HG03103 (cell line): Measurements from ENCODE around the gene IKZF1.

ENCODE experiments used
- ATAC-seq: cut with Tn5 transposase; IDR thresholded peaks from one replicate; pipeline ENCODE4 v1.9.1; 2021; ENCODE audit warnings: low read depth; ENCODE audit not compliant: unreplicated experiment

IKZF1 gene

DNA sequence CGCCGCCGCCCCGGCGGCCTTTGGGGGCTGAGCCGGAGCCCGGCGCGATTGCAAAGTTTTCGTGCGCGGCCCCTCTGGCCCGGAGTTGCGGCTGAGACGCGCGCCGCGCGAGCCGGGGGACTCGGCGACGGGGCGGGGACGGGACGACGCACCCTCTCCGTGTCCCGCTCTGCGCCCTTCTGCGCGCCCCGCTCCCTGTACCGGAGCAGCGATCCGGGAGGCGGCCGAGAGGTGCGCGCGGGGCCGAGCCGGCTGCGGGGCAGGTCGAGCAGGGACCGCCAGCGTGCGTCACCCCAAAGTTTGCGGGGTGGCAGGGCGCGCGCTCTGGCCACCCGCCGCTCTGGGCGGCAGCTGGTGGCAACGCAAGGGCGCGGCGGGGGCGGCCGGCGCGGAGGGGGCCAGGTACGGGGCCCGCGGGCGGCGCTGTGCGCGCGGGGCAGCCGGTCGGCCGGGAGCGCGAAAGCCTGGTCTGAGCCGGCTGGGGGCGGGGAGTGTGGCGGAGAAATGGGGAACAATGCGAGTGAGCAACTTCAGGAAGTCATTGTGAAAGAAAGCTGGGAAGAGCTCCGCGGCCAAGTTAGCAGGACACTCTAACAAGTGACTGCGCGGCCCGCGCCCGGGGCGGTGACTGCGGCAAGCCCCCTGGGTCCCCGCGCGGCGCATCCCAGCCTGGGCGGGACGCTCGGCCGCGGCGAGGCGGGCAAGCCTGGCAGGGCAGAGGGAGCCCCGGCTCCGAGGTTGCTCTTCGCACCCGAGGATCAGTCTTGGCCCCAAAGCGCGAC lies at the start of gene IKZF1:
Gene IKZF1 (plus strand): TSS at position 588 of the 782 bp plus-strand sequence. CDS start 14,346 bp downstream, outside the sequence.
- ATAC-seq = peak; percentile 25

DNA sequence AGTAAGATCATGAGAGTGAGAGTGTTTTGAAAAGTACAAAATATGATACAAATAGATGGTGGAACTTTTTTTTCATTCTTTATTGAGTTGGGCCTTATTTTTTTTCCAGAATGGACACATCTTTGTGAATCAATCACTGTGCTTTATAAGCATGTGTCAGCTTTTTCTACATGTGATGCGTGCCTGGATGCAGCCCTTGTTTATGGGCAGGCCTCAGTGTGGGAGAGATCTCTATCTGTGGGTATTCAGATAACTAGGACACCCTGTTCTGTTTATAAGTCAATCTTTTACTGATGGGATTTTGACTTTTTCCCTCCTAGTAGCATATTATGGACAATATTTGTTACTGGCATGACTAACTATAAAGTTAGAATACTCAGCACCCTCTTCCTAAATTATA lies 42.9 kb upstream of the IKZF1 start:
- no peak for ATAC-seq

DNA sequence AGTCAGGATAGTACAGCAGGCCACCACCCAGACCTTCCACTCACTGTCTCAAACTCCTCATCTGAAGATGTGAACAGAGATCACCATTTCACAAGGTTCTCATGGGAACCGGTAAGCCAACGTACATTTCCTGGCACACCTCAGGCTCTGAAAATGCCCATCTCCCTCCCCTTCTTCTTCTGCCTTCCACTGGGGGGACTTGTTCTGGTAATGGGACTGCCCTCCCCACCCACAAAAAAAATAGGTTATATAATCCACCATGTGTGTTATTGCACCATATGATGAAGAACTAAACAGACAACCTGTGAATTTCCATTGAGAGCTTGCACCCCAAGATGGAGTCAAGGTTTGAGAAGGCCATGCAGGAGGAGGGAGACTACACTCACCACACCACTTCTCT lies 42.1 kb upstream of the IKZF1 start:
- ATAC-seq = peak; percentile 6

DNA sequence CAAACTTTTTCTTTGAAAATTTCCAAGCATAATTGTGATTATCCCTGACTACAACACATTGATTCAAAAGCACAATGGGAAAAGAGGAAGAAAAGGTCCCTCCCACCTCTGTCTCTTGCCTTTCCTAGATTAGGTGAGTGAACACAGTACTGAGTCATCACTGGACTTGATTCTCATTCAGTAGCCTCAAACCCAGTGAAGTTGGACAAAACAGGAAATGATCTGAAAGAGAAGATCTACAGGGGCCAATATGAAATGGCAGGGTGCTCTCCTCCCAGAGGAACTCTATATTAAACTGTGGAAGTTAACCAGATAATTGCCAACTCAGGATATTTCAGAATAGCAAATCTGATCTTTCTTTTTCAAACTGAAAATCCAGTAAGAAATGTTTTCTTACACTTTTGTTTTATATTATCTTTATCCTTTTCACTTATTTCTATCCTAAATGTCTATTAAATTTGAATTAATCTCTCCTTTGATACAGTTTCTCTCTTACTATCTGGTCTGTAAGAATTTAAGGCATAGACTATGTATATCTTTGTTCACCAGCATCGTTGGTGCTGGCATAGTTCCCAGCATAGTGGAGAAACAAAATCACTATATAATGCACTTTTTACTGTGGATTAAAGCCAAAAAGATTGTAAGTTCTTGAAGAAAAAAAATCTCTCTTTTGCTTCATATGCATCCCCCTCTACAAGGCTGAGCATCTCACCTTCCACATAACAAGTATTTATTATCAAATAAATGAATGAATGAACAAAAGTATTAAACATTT lies 41.4 kb upstream of the IKZF1 start:
- peak; percentile 51 for ATAC-seq

DNA sequence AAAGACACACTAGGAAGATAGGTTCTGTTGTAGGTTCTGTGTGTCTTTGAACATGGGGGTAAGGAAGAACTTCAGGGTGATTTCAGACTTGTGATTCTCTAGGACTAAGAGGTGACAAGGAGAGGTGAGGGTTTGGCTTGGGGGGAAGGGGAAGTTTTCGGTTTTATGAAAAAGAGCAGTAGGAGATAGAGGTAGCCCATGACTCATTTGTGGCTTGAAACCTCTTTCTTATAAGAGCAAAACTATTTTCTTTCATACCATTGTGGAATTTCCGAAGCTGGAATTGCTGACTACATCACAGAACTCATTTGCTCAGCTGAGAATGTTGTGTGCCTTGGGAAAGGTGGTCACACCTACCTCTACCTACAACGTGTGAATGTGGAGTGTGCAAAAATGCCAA lies 39.6 kb upstream of the IKZF1 start:
- ATAC-seq = no peak

DNA sequence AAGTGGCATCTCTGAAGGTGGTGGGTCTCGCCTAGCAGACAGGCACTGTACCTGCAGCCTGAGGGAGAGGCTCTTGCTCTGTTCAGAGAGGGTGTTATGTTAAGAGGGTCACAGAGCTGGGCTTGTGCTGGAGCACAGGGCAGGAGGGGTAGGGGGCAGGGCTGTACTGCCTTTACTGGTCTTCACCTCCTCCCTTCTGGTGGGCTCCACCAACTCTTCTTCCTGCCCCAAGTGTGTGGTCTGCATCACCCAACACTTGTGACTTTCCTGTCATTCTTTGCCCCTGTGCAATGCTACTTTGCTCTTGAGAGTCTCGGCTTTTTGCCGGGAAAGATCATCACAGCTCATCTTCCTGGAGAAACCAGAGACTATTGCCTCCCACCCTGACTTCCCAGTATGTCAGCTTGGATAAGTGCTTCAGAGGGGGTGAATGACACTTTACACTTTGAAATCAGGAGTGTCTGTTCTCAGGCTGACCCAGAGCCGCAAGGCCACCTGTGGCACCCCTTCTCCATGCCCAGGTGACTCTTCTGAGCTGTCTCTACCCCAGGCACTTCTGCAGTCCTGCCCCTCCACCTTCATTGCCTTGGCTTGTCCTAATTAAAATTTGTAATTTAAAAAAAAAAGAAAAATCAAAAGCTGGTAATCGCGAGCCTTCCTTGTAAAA lies 38.4 kb upstream of the IKZF1 start:
- ATAC-seq = no peak

DNA sequence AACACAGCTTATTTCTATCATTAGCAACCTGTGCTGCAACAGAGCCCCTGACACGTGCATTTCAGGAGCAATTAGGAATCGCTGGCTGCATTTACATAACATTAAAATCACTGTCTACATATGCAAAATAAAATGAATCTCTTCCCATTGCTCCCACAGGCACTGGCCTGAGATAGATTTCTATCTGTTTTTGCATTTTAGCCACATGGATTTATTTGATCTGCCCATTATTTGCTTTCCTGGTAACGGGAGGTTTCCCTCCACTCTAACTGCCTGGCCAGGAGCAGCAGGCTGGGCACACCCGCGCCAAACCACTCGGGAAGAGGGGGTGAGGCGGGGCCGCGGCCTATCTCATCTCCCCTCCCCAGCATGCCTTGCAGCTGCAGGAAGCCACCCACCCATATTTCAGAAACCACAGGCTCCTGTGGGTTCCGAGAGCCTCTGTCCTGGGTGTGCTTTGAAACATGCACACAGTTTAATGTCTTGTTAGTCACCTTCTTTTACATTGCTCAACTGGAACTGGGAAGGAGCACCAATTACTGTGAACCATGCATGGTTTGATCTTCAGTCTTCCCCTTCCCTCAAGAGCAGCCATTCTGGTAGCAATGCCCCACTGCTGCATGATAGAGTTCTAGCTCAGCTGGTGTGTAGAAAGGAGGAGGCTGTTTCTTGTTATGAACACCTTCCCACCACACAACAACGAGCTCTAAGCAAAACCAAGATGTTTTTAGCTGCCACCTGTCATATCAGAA lies 37.7 kb upstream of the IKZF1 start:
- peak; percentile 41 for ATAC-seq

DNA sequence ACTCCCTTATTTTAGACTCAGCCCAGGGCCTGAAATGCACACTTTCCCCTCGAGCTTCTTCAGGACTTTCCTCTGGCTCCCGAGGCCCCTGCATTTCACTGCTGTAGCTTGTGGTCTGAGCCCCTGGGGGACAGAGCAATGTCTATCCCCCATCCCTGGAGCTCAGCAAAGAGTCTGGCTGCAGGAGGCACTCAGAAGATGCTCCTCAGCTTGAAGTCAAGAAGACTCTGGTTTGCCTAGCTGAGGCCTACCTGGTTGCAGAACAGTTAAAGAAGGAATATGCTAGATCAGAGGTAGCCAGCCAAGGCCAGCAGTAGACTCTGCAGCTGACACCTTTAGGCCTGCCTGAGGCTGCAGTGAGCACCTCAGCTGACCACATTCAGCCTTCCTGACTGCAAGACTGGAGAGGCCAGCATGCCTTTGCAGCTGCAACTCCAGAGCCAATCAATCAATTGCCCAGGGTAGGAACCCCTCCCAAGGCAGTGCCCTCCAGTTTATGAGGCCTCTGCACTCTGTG lies 36.9 kb upstream of the IKZF1 start:
- ATAC-seq = no peak

DNA sequence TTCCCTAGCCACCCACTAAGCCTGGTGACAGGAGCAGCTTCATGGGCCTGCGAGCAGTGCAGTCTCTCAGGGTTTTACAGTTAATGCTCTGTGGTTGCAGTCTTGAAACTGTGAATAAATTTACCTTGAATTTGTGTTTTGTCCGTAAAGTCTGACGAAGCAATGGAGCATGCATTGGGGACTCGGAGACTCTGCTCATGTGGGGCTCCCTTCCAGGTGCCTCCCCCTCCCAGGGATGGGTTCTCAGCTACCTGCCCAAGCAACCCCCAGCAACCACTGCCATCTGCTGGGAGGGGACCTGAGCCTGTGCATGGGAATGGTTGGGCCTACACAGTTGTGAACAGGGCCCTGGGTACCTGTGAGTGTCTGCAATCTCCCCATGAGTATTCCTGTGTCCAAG lies 36.3 kb upstream of the IKZF1 start:
- peak; percentile 29 for ATAC-seq

DNA sequence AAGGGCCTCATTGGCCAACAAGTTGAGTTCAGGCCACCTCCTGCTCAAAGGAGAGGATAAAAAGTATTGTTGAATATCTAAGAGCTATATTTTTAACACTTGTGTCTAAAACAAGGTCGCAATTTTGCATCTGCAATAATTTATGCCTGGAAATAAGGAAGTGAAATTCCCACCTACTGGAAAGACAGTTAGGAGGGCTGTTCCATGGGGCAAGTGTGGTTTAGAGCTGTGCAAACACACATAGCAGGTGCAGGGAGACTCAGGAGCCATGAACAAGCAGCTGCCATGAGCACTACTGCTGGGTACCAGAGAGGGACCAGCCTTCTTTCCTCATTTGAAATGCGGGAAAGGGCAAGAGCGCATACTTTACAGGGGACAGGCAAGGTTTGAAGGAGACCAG lies 35.5 kb upstream of the IKZF1 start:
- ATAC-seq = no peak

DNA sequence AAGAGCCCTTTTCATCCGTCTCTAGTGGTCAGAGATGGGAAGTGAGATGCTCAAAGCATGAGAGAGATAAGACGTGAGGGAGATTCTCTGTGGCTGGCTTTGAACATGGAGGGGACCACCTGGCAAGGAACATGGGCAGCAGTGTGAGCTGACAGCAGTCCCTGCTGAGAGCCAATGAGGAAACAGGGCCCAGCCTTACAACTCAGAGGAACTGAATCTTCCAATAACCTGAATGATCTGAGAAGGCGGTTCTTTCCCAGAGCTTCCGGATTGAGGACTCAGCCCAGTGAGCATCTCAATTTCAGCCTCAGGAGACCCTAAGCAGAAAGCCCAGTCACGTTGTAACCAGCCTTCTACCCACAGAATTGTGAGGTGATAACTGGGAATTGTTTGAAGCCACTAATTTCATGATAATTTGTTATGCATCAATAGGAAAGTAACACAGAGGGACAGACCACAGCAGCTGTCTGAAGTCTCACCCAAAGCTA lies 33.9 kb upstream of the IKZF1 start:
- ATAC-seq = no peak

DNA sequence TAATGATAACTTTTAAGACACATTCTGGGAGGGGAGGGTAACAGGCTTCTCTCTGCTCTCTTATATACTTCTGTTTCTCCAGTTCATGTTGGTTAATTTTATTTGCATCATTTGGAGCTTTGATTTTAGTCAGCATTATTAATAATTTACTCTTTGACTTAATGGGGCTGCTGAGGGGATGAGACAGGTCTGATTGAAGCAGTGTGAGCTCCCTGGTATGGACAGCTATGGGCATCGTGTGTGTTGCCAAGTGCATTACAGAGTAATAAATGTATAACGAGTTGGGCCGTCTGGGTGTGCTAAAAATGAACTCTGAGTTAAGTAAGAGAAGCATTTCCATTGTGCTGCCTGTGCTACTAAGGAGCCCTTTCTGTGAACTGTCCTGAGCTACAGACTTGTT lies 31.7 kb upstream of the IKZF1 start:
- ATAC-seq = no peak

DNA sequence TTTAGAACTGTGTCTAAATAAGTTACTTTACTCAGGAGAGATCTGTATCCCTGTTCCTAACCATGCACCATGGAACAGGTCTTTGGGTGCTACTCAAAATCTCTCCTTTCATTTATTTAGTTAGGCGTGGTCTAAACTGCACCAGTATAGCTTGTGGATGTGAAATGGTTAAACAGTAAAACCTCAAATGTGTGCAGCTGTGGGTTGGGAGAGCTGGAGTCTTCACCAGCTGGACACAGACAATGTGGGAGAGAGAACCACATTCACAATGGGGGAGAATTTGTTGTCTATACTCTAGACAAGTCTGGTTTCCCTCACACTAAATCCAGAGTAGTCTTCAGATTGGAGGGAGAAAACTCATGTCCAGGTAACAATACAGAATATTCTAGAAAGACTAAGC lies 31.2 kb upstream of the IKZF1 start:
- ATAC-seq = no peak

DNA sequence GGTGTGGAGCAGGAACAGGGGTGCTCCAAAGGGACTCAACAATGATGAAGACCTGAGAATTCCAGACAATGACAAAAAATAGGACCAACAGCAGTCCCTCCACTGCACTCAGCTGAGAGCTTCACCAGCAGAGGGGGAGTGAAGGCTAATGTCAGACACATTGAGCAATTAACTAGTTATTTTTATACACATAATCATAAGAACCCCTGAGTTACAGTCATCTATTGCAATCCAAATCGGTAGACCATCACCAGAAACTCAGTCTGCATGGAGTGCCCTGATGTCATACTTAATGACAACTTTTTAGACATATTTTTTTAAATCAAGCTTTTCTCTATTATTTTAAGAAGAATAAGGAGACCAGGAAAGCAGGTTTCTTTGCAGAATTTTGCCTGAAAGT lies 30.6 kb upstream of the IKZF1 start:
- no peak for ATAC-seq

DNA sequence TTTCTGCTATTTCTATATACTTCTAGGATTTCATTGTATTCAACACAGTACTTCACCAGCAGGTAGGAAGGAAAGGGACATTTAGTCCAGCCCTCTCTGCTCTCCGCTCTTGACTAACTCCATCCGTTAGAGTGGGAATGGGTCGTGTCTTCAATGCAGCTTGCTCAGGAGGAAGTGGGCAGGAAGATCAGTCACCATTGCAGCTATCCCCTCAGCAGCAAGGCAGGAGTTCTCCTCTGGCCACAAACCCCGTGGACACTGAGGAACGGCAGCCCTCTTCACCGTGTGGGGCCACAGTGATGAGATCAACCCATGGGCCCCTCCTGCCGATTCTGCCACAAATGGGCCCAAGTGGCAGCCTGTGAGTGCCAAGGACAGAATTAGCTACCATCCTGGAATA lies 30.2 kb upstream of the IKZF1 start:
- ATAC-seq = no peak

DNA sequence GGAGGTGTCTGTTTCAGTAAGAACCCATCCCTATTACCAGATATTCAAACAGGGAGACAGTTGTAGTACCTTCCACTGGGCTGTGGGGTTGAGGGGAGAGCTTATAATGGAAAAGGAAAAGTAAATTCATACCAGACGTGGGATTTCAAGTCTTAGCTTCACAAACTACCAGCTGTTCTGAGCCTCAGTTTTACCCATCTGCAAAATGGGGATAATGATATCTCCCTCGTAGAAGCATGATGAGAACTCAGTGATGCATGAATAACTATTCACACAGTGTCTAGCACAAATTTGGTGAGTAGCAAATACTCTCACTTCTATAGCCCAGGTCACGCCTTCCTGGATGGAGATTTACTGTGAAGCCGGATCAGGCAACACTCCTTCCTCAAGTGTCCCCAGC lies 29.1 kb upstream of the IKZF1 start:
- no peak for ATAC-seq

DNA sequence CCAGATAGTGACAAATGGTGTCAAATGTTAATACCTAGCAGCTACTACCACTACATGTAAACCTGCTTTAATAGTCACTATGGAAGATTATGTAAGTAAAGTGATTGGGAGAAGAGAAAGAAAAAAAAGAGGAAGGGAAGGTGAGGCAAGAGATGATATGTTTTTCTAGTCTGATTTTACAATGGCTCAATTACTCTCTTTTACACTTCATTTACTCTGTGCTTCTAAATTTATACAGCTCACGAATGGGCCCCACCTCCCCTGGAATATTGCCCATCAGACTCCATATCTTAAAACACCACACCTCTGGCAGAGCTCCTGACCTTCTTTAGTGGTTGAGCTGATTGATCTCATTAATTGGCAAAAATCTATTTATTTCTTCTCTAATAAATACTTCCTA lies 28.0 kb upstream of the IKZF1 start:
- ATAC-seq = no peak

DNA sequence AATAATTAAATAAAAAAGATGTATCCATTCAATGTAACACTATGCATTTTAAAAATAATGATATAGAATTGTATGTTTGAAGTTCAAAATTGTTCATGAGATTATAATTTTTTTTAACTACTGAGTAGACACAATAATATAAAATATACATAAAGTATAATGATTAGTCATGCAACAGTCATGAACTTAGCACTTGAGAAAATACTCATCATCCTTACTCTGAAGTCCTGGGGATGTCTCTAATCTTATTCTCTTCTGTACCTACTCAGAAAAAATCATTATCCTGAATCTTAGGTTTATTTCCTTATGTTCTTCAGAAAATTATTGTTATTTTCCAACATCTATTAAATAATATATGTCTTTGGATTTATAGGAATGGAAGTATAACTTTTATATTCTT lies 26.4 kb upstream of the IKZF1 start:
- no peak for ATAC-seq

DNA sequence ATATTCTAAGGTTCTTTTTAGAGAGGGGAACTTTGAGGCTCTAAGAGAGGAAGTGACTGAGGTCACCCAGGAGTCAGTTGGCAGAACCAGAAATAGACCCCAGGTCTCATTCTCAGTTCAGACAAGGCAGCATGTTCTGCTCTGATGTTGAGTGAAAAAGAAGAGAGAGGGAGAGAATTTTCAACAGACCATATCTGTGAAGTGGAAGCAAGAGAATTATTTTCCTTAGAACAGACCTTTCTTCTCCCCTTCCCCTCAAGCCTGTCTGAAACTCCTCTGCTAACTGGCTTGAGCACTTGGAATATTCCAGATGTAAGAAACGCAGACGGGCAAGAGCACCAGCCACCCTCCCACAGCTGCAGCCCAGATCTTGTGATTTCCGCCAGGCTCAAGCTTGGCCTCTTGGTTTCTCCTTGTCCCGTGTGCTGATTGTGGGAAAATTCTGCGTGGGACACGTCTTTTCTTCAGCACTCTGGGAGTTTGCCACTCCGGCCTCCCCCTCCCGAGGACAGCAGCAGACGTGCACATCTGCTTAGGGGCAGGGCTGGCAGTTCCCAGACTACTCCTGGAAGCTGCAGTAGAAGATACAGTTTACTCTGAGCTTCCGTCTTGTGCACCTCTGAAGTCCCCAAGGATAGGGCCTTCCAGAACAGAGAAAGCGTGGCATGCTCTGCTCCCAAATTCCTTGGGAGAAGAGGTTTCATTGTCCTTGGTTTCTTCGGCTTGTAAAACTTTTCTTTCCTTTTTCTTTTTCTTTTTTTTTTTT lies 22.7 kb upstream of the IKZF1 start:
- ATAC-seq = peak; percentile 93
